ENCODE data around the gene MYO1C.

The MYO1C gene

DNA sequence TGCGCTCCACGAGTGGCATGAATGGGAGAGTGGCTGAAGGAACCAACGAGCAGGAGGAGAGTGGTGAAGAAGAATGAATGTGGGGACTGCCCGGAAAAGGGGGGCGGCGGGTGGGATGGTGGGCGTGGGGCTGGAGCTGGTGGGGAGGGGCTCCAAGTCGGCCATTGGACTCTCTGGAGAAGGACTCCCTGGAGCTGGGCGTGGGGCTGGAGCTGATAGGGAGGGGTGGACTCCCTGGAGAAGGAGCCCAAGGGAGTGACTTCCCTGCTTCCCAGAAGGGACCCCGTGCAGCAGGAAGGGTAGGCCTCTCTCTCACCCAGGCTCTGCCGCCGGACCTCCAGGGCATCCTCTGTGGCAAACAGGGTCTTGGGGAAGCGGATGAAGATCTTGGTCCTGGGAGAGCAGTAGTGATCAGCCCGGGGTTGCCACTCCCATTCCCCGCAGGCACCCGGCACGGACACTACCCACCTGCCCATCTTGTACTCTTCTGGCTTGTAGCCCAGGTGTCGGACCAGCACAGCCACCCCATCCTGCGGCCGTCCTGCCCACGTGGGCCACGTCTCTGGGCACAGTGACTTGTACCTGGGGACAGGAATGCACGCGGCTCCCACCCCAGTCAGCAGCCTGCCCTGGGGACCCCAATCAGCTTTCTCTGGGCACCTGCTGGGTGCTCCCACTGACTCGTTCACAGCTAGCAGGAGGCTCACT is 21.6 kb downstream of the MYO1C start:
- no peaks in the 10 kb centered on the region for H3K4me1 ChIP-seq (ENCODE audit: insufficient read depth, low read length, poor library complexity, severe bottlenecking)
- no peaks in the 10 kb centered on the region for H3K79me2 ChIP-seq (ENCODE audit: insufficient read depth, low read length)
- H4K20me1 ChIP-seq (ENCODE audit: insufficient read depth, low read length, poor library complexity, severe bottlenecking): no peaks in the 10 kb centered on the region
- no peak overlapping the region for H2AFZ ChIP-seq (ENCODE audit: low read length)
- no peak overlapping the region for H3K4me3 ChIP-seq (ENCODE audit: low read length, poor library complexity, severe bottlenecking)
- H3F3A ChIP-seq (ENCODE audit: low read depth): no peaks in the 10 kb centered on the region
- no peak overlapping the region for H3K9ac ChIP-seq (ENCODE audit: low read depth, low read length, poor library complexity, severe bottlenecking)
- H3K9me3 ChIP-seq (ENCODE audit: insufficient read depth, low read depth, low read length): no peaks in the 10 kb centered on the region
- no peak for TF ChIP-seq EZH2phosphoT487 (IDR thresholded peaks at IDR 0.05; ENCODE audit: borderline replicate concordance)
- TF ChIP-seq CTCF (conservative IDR thresholded peaks at IDR 0.05; ENCODE audit: low read length): no peak
- H3K36me3 ChIP-seq (ENCODE audit: insufficient read depth, low read length): no peaks in the 10 kb centered on the region
- H3K27me3 ChIP-seq (ENCODE audit: insufficient read depth, low read length, poor library complexity, severe bottlenecking): peaks cover 5% of the 10 kb centered on the region
- H3K4me2 ChIP-seq (ENCODE audit: low read depth, low read length, poor library complexity, severe bottlenecking): no peak overlapping the region
- no peaks in the 10 kb centered on the region for H3K9me2 ChIP-seq (replicated peaks; ENCODE audit: low read depth, low read length)

DNA sequence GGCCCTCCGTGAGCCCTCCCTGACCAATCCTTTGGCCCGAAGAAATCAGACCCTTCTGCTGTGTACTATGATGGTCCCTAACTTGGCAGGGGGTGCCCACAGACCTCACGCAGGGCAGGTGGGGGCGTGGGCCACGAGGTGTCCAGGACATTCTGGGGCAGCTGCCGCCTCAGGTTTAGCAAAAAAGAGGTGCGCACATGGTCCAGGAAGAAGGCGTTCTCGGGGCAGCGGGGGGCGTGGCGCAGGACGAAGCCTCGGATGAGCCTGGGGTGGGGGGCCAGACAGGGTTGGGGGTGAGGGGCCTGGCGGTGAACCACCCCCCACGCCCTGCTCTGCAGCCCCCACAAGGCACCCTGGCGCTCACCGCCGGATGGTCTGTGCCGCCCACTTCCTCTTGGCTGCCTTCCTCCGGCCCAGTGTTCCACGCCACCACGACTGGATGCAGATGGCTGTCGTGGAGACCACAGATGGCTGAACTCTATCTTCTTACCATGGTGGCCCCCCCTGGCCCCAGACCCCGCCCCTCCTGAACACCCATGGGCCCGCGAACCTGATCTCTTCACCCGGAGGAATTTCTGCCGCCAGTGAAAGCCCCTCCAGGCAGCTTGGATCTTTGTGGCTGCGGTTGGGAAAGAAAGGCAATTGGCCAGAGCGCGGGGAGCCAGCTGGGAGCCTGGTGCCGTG is 22.3 kb downstream of the MYO1C start:
- Histone ChIP-seq H3K4me1 (ENCODE audit: insufficient read depth, low read length, poor library complexity, severe bottlenecking) (no peaks in the 10 kb centered on the region), H3K27me3 (ENCODE audit: insufficient read depth, low read length, poor library complexity, severe bottlenecking) (peaks cover 12% of the 10 kb centered on the region), H4K20me1 (ENCODE audit: insufficient read depth, low read length, poor library complexity, severe bottlenecking) (peaks cover 6% of the 10 kb centered on the region), H3K4me2 (ENCODE audit: low read depth, low read length, poor library complexity, severe bottlenecking) (no peak overlapping the region), H3K9me2 (replicated peaks; ENCODE audit: low read depth, low read length) (no peaks in the 10 kb centered on the region), H3F3A (ENCODE audit: low read depth) (no peaks in the 10 kb centered on the region), H3K9ac (ENCODE audit: low read depth, low read length, poor library complexity, severe bottlenecking) (no peak overlapping the region), H3K9me3 (ENCODE audit: insufficient read depth, low read depth, low read length) (no peaks in the 10 kb centered on the region), H3K4me3 (ENCODE audit: low read length, poor library complexity, severe bottlenecking) (no peak overlapping the region), H2AFZ (ENCODE audit: low read length) (no peak overlapping the region), H3K79me2 (ENCODE audit: insufficient read depth, low read length) (no peaks in the 10 kb centered on the region), H3K36me3 (ENCODE audit: insufficient read depth, low read length) (no peaks in the 10 kb centered on the region)
- TF ChIP-seq EZH2phosphoT487 (IDR thresholded peaks at IDR 0.05; ENCODE audit: borderline replicate concordance) (no peak), CTCF (conservative IDR thresholded peaks at IDR 0.05; ENCODE audit: low read length) (no peak)

GRCh38 chr17:1469231-1469852 is 23.1 kb downstream of the MYO1C start:
- no peaks in the 10 kb centered on the region for H3K9me2 ChIP-seq (replicated peaks; ENCODE audit: low read depth, low read length)
- H3F3A ChIP-seq (ENCODE audit: low read depth): no peaks in the 10 kb centered on the region
- no peak overlapping the region for H3K4me2 ChIP-seq (ENCODE audit: low read depth, low read length, poor library complexity, severe bottlenecking)
- H3K4me3 ChIP-seq (ENCODE audit: low read length, poor library complexity, severe bottlenecking): no peak overlapping the region
- no peaks in the 10 kb centered on the region for H3K79me2 ChIP-seq (ENCODE audit: insufficient read depth, low read length)
- peaks cover 7% of the 10 kb centered on the region for H4K20me1 ChIP-seq (ENCODE audit: insufficient read depth, low read length, poor library complexity, severe bottlenecking)
- H2AFZ ChIP-seq (ENCODE audit: low read length): no peak overlapping the region
- H3K9ac ChIP-seq (ENCODE audit: low read depth, low read length, poor library complexity, severe bottlenecking): no peak overlapping the region
- no peaks in the 10 kb centered on the region for H3K9me3 ChIP-seq (ENCODE audit: insufficient read depth, low read depth, low read length)
- no peaks in the 10 kb centered on the region for H3K4me1 ChIP-seq (ENCODE audit: insufficient read depth, low read length, poor library complexity, severe bottlenecking)
- TF ChIP-seq CTCF (conservative IDR thresholded peaks at IDR 0.05; ENCODE audit: low read length): no peak
- TF ChIP-seq EZH2phosphoT487 (IDR thresholded peaks at IDR 0.05; ENCODE audit: borderline replicate concordance): no peak
- H3K36me3 ChIP-seq (ENCODE audit: insufficient read depth, low read length): no peaks in the 10 kb centered on the region
- peaks cover 20% of the 10 kb centered on the region for H3K27me3 ChIP-seq (ENCODE audit: insufficient read depth, low read length, poor library complexity, severe bottlenecking)
